Activated CD8-positive, alpha-beta memory T cell treated with anti-CD3 and anti-CD28 coated beads, Interleukin-2, amount 50 U/mL, for 1 hour (primary cell): ENCODE results near the gene BCL6.

ENCODE experiments used
- DNase-seq: peaks from one replicate; pipeline ENCODE4 v3.0.0-alpha.2; 2020; ENCODE audit errors: extremely low read depth

Gene BCL6

DNA sequence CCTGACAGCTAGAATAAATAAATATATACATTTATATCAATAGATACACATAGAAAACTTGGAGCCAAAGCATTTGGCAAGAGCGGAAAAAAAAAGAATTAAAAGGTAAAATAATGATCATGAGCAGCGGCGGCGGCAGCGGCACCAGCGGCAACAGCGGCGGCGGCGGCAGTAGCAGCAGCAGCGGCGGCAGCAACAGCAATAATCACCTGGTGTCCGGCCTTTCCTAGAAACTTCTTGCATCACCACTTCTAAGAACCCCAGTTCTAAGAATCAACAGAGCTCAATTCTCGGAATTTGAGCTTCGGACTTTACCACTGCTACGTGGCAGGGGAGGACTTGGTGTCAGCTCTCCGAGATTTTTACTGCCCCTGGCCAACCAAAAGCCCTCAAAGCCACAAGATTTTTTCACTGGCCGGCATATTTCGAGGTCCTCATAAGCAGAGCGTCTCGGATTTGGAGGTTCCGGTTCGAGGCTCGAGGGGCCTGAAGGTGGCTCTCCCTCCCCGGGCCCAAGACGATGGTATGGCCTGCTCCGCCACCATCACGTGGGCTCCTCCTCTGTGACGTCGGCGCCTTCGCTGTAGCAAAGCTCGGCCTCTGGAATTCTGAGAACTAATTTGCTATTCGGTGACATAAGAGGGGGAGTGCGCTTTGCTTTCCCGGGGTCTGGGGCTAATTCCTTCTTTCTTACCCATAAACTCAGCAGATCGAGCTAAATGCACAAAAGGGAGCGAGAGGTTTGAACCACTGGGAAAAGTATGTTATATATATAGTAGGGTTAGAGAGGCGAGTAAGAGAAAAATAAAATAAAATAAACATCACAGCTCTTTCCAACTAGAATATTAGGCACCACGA, at the start of gene BCL6:
Gene BCL6 (minus strand): TSS at position 268 of the 858 bp plus-strand sequence. CDS start 11,775 bp downstream, outside the sequence.
- peak; percentile 80 for DNase-seq

DNA sequence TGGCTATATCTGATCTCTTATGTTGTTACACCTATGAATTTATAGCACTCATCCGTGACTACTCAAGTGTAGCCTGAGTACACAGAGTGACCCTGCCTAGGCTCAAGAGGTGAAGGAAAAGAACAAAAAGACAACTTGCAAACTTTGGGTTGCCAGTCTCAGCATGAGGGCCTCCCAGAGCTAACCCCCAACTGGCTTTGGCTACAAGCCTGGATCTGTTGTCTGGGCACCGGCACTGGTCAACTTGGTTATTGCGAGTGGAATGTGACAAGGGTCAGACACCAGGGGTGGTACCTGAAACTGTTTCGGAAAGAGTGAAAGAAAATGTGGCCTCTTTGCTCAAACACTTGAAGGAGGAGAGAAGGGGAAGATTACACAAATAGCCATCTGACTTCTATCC, 49.5 kb upstream of the BCL6 start:
- no peak for DNase-seq

GRCh38 chr3:187793618-187794017, 48.4 kb upstream of the BCL6 start:
- DNase-seq = no peak

DNA sequence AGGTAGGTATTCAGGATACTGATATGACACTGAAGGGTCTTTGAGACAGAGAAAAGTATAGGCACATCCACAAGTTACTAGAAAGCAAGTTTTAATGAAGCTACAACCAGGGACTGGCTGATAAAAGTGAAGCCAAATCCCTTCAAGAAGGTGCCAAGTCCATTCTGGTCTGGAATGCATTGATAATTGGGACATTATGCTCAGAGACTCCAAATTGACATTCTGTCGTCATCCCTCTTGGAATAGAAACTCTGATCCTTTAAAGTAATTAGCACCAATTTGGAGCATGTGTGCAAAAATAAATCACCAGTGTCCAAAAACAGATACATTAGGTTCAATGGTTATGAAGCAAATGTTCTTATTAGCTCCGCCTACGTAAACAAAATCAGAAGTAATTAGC, 47.3 kb upstream of the BCL6 start:
- no peak for DNase-seq

- DNase-seq = no peak
These were observed 44.6 kb upstream of the BCL6 start for GRCh38 chr3:187789872-187790271.

DNA sequence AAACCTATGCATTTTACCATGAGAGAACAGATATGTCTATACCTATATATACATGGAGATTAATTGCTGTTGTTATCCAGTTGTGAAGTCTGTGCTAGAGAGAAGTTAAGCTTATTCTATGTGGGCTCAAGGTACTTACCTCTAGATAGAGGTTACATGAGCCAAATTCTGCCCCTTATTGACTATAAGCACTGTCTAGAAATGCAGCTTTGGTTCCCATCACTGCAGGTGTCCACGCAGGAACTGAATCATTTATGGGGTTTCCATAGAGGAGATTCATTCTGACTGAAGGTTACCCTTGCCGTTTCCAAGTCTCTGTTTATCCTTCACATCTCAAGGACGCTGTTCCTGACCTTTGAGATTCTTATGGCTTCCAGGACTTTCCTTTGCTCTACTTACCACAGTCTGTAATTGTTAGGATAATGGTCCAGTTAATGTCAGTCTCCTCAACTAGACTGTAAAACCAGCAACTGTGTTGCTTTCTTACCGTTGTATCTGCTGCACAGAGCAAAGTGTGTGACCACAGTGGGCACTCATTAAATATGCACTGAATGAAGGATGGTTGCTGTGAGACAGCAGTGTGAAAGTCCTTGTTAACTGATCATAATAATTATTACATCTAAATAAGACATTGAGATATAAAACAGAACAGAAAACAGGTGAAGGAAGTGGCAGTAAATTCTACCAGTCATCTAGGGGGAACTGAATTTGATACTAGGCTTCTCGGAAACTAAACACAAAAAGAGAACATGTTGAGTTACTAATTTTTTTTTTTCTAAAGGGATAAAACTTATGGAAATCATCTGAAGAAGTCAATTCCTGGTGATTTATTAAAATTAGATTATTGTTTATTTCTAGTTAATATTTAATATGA, 44.0 kb upstream of the BCL6 start:
- DNase-seq = no peak

- no peak for DNase-seq
These were observed 37.8 kb upstream of the BCL6 start for GRCh38 chr3:187783098-187783497.

GRCh38 chr3:187782006-187782405, 36.7 kb upstream of the BCL6 start:
- no peak for DNase-seq

DNA sequence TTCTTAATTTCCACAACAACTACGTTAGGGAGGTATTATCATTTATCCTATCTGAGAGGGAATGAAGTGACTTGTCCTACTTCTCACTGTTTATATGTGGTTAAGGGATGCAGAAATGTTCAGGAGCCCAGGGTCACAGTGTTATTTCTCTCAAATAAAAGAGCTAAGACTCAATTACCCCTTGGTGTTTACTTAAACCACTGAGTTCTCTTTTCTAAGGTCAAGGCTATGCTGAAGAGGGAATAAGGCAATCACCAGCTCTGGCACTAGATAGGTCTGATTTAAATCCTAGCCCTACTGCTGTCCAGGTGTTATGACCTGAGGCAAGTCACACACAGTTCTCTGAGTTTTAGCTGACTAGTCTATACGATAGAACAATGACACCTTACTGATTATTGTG, 35.7 kb upstream of the BCL6 start:
- DNase-seq = no peak

GRCh38 chr3:187778726-187779125, 33.5 kb upstream of the BCL6 start:
- DNase-seq = no peak

GRCh38 chr3:187777331-187777941, 32.2 kb upstream of the BCL6 start:
- DNase-seq = no peak

GRCh38 chr3:187775549-187775948, 30.3 kb upstream of the BCL6 start:
- DNase-seq = no peak

DNA sequence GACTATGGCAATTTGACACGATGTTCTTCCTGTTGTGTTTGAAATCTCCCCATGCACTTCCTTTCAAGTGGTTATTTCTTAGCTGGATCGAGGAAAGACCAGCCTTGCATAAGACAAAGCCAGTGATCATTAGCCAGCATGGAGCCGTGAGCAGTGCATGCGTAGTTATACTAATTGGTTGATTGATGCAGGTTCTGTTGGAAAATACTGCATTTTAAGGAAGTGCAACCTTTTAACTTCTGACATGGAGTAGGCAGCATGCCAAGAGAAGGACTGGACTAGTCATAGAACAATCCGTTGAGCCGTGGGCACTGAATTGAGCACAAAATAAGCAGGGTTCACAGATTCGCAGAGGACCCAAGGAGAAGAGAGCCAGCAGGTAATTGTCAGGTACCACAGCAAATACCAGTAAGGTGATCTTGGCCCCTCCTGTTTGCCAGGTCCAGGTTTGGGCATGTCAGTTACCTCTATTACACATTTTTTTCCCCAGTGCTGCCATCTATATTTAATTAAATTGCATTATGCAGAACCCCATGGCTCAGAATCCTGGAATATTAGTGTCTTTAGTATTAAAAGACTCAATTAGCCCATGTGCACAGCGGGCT, 29.0 kb upstream of the BCL6 start:
- DNase-seq = no peak

DNA sequence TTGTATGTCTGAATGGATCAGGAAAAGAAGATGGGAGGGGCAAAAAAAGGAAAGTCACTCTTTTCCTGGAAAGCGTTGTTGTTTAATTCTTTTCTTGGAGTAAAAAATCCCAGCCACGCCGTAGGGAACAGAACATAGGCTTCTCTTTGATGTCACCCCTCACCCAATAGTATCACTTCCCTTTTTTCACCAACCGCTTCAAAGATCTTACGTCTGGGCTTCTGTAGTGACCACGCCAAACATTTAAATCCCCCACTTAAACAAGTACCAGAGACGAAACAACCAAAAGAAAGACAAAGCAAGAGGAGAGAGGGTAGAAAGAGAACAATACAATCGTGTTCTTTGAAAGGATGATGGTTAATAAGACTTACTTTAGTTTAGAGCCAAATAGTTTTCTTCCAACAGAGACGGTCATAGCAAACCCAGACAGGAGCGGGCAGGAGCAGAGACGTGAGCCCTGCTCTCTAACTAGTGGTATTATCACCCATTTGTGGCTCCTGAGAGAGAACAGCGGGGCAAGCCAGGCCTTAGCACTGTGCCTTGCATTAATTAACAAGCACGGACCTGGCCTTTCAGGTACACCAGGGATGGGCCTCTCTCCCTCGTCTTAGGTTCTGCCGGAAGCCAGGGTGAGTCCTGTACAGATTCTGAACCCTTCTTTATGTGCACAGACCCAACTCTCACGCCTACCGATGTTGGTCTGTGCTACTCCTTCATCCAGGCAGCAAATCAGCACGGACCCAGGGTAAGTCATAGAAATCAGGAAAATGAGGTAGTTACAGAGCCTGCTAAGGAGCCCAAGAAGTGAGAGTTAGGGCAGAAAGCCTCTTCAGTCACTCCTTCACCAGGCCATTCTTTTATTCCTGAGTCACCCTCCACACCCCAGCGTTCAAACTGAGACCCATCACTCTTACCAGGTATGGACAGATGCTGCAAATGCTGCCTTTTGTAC, 28.2 kb upstream of the BCL6 start:
- DNase-seq = no peak

- no peak for DNase-seq
These were observed 25.0 kb upstream of the BCL6 start for GRCh38 chr3:187770224-187770623.

DNA sequence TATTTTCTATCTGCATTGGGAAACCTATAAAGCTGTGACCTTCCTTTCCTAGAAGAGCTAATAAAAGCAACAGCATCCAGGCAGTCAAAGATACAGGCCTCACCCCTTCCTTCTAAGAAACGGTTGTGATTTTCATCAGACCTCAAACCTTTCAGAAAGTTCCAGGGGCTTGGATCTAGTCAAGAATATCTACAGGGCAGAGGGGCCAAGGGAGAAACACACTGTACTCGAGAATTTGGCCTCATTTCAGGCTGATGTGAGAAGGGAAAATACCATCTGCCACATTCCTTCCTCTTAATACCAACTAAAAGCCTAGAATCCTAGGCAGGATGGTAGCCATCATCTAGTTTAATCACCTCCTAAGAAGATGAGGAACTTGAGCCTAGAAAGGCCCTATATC, 24.5 kb upstream of the BCL6 start:
- DNase-seq = no peak

- DNase-seq = no peak
These were observed 22.2 kb upstream of the BCL6 start for GRCh38 chr3:187767266-187768012.

GRCh38 chr3:187765342-187765741, 20.1 kb upstream of the BCL6 start:
- DNase-seq = no peak

DNA sequence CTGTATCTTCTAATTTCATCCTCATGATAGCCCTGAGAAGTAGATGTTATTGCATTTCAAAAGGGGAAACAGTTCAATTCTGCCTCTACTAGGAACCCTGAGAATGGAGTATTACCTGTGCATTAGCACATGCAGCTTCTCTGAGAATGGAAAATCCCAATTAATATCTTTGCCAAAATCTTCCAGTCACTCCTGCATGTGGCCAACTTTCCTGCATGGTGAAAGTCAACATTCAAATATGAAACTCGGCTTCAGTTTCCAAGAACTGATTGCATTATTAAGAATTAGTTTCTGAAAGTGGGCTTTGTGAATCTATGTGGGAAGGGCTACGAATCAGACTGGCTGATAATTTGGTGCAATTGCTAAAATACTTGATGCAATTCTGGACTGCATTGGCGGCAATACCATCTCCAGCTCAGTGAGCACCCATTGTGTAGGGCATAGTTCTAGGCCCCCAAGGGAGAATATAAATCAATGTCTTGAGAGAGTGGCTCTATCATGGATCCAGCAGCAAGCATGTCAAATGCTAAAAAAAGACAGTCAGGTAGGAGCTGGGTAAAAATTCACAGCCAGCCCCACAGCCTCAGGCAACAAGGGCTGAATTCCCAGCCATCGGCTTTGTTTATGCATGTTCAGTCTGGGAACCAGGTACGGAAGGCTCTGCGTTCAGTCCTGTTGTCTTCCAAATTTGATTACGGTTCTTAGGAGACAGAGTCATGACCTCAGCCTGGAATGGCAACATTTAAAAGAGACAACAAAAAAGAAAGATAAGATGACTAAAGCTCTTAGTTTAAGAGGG, 18.8 kb upstream of the BCL6 start:
- DNase-seq = no peak
